NCI-H2029 (cell line): Measurements from ENCODE around the gene DDX47.
"Not testable (repeated sequence)": the region's sequence is repeated elsewhere in the genome, so short reads cannot be mapped to it uniquely, and the experiment has no call there.

Experiments
- DNase-seq: peaks from one replicate; lab custom pipeline; 2025; lab: John Stamatoyannopoulos, UW

The DDX47 gene

DNA sequence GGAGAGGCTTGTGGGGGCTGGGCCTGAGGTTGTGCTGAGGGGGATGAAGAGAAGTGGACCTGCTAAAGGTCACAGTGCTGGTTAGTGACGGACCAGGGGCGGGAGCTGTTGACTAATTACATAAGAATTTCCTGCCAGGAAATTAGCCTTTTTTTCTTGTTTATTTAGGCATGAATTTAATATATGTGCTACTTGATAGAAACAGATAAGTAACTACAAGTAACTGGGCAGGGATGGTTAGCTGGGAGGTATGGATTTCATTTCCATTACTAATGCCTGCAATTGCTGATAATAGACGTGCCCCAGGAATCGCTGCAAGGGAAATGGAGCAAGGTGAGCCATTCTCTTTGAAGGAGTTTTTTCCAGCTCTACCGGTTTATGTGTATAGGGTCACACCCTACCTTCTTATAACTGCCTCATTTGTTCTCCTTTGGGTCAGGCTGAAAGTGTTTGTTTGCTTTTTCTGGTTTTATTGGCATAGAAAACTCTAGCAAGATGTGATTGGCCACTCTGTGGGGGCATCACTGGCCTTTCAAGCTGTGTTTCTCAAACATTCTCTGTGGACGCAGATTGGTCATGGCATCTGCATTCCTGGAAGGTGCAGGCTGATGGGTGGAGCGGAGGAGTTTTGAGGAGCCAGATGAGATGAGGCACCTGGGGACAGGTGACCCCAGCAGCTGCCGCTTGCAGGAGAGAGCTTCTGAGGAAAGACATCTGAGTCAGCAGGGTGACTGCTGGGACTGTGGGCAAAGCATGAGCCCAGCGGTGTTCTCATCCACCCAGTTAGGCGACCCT is 59.2 kb downstream of the DDX47 start:
- no peak for DNase-seq

DNA sequence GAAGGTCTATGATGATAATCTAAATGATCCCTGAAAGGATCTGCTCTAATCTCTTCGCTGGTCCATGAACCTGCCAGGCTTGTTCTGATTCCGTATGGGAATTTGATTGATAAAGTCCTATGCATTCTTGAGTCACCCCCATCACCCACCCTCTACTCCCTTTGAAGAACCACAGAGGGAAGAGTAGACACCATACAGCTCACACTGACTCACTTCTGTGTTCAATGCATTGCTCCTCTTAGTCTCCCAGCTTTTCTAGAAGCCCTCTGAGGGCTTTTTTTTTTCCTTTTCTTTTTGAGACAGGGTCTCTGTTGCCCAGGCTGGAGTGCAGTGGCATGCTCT is 59.8 kb downstream of the DDX47 start:
- no peak for DNase-seq

- no peak for DNase-seq
Measured at GRCh38 chr12:12874029-12874428, 60.9 kb downstream of the DDX47 start.

DNA sequence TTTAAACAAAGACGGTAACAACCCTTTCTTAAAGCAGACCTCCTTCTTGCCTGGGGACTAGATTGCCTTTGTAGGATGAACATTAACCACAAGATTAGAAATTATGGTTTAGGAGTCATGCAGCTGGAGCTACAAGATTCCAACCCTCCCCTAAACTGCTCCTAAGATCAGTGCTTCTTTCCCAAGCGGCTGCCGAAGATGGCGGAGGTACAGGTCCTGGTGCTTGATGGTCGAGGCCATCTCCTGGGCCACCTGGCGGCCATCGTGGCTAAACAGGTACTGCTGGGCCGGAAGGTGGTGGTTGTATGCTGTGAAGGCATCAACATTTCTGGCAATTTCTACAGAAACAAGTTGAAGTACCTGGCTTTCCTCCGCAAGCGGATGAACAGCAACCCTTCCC is 62.2 kb downstream of the DDX47 start:
- DNase-seq = not testable (repeated sequence)

- no peak for DNase-seq
Measured at GRCh38 chr12:12877153-12877768, 64.1 kb downstream of the DDX47 start.

DNA sequence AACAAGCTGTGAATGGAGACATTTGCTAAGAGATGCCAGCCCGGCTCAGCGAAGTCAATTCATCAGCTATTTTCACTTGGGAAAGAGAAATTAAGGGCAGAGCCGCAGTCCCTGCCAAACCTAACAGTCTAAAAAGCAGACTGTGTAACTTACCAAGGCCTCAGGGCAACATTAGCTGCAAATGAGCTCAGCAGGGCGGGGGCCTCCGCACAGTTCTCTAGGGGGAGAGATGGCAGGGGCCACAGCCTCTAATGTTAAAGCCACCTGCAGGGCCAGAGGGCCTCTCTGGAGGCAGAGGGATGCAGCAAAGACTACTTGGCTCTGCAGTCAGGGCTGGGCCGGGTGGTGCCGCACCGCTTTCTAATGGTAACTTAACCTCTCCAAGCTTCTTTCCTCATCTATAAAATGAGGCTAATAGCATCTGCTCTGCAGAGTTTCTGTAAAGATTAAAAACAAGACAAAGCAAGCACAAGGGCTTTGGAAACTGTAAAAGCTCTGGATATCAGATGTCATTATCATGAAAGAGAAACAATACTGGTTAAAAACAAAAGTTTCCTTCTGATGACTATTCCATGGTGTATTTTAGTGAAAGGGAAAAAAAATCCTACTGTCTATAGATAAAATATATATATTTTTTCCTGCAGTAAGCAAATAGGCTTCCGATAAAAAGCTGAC is 64.8 kb downstream of the DDX47 start:
- no peak for DNase-seq
